ENCODE data around the gene RSKR.

GRCh38 chr17:28573966-28574480, 40.0 kb downstream of the RSKR start:
- TF ChIP-seq, protein P1, sequence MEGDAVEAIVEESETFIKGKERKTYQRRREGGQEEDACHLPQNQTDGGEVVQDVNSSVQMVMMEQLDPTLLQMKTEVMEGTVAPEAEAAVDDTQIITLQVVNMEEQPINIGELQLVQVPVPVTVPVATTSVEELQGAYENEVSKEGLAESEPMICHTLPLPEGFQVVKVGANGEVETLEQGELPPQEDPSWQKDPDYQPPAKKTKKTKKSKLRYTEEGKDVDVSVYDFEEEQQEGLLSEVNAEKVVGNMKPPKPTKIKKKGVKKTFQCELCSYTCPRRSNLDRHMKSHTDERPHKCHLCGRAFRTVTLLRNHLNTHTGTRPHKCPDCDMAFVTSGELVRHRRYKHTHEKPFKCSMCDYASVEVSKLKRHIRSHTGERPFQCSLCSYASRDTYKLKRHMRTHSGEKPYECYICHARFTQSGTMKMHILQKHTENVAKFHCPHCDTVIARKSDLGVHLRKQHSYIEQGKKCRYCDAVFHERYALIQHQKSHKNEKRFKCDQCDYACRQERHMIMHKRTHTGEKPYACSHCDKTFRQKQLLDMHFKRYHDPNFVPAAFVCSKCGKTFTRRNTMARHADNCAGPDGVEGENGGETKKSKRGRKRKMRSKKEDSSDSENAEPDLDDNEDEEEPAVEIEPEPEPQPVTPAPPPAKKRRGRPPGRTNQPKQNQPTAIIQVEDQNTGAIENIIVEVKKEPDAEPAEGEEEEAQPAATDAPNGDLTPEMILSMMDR (conservative IDR thresholded peaks at IDR 0.05): no peak
- TF ChIP-seq EZH2 (IDR thresholded peaks at IDR 0.05; ENCODE audit: low read depth): no peak

Measured in PC-9 (cell line).